Activated CD4-positive, CD25-positive, alpha-beta regulatory T cell treated with anti-CD3 and anti-CD28 coated beads, Interleukin-2, amount 50 U/mL, for 72 hours (primary cell): ENCODE results near the gene MOGAT2.

Source experiments
- DNase-seq: peaks from one replicate; pipeline ENCODE4 v3.0.0; 2021

The MOGAT2 gene

GRCh38 chr11:75781831-75782230, 64.2 kb downstream of the MOGAT2 start:
- no peak for DNase-seq
